ENCODE data around the gene NAA38. TPM values are rescaled to one million over a fixed set of nuclear protein-coding genes. Genes with fewer than 3 reads are reported as not detected.

Gene NAA38
- total RNA-seq, 1 experiment from 2014 or later, result 46.3 TPM

GRCh38 chr17:7842380-7843256 lies 14.7 kb downstream of the NAA38 start:
- CTCF ChIA-PET, result interaction anchor here (0.6 to 7.0 kb wide), 10 partner anchors 8 to 237 kb away, joined by 3 to 66 read pairs (median 6); partner anchors contain the start of gene KDM6B
- peaks cover 35% of the 10 kb centered on the region for H3K4me1 Mint-ChIP-seq

GRCh38 chr17:7841915-7842379 lies 15.4 kb downstream of the NAA38 start:
- H3K9me3 Mint-ChIP-seq, result no peaks in the 10 kb centered on the region
- CTCF ChIA-PET, result interaction anchor here (0.6 to 7.0 kb wide), 9 partner anchors 7 to 238 kb away, joined by 3 to 66 read pairs (median 6); partner anchors contain the start of gene KDM6B
- H3K36me3 Mint-ChIP-seq, result no peaks in the 10 kb centered on the region
- peak overlapping the region; percentile 15; the same call in 1 of the 2 replicates for H3K27ac Mint-ChIP-seq
- peak overlapping the region; percentile 81 for H3K4me3 Mint-ChIP-seq
- peak; percentile 6 for ATAC-seq
- POLR2A ChIA-PET, result no interaction called here
- peak; percentile 94 for DNase-seq (ENCODE audit: low spot score)
- peaks cover 42% of the 10 kb centered on the region for H3K4me1 Mint-ChIP-seq
- peaks cover 51% of the 10 kb centered on the region for H3K27me3 Mint-ChIP-seq (ENCODE audit: low read depth)
- TF ChIP-seq NFATC4 (CRISPR knock-in tag; IDR thresholded peaks at IDR 0.05) (no peak), E2F5 (CRISPR knock-in tag; IDR thresholded peaks at IDR 0.05) (0 out of 2 replicates have a peak, but pooled peaks have one; percentile 56), OVOL2 (CRISPR knock-in tag; IDR thresholded peaks at IDR 0.05; ENCODE audit: borderline replicate concordance) (no peak), SP1 (CRISPR knock-in tag; conservative IDR thresholded peaks at IDR 0.05) (peak; percentile 68; the same call in 1 of the 2 replicates), SMAD4 (CRISPR knock-in tag; IDR thresholded peaks at IDR 0.05) (no peak), JUN (CRISPR knock-in tag; IDR thresholded peaks at IDR 0.05) (no peak), TEAD1 (CRISPR knock-in tag; IDR thresholded peaks at IDR 0.05) (0 out of 2 replicates have a peak, but pooled peaks have one; percentile 10), ZNF396 (CRISPR knock-in tag; IDR thresholded peaks at IDR 0.05; ENCODE audit: borderline replicate concordance) (no peak), ELF4 (CRISPR knock-in tag; IDR thresholded peaks at IDR 0.05; ENCODE audit: low read depth) (no peak), ZNF425 (CRISPR knock-in tag; conservative IDR thresholded peaks at IDR 0.05) (no peak), SMAD3 (CRISPR knock-in tag; IDR thresholded peaks at IDR 0.05; ENCODE audit: borderline replicate concordance) (no peak), ZNF121 (CRISPR knock-in tag; IDR thresholded peaks at IDR 0.05) (no peak), SOX15 (CRISPR knock-in tag; IDR thresholded peaks at IDR 0.05) (no peak), CREM (CRISPR knock-in tag; IDR thresholded peaks at IDR 0.05) (no peak), CREB1 (CRISPR knock-in tag; IDR thresholded peaks at IDR 0.05) (no peak), ZNF671 (CRISPR knock-in tag; IDR thresholded peaks at IDR 0.05) (no peak)
- TF ChIP-seq, protein P1, sequence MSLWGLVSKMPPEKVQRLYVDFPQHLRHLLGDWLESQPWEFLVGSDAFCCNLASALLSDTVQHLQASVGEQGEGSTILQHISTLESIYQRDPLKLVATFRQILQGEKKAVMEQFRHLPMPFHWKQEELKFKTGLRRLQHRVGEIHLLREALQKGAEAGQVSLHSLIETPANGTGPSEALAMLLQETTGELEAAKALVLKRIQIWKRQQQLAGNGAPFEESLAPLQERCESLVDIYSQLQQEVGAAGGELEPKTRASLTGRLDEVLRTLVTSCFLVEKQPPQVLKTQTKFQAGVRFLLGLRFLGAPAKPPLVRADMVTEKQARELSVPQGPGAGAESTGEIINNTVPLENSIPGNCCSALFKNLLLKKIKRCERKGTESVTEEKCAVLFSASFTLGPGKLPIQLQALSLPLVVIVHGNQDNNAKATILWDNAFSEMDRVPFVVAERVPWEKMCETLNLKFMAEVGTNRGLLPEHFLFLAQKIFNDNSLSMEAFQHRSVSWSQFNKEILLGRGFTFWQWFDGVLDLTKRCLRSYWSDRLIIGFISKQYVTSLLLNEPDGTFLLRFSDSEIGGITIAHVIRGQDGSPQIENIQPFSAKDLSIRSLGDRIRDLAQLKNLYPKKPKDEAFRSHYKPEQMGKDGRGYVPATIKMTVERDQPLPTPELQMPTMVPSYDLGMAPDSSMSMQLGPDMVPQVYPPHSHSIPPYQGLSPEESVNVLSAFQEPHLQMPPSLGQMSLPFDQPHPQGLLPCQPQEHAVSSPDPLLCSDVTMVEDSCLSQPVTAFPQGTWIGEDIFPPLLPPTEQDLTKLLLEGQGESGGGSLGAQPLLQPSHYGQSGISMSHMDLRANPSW (CRISPR knock-in tag; conservative IDR thresholded peaks at IDR 0.05; ENCODE audit: low read depth), result no peak
- TF ChIP-seq, protein P2, sequence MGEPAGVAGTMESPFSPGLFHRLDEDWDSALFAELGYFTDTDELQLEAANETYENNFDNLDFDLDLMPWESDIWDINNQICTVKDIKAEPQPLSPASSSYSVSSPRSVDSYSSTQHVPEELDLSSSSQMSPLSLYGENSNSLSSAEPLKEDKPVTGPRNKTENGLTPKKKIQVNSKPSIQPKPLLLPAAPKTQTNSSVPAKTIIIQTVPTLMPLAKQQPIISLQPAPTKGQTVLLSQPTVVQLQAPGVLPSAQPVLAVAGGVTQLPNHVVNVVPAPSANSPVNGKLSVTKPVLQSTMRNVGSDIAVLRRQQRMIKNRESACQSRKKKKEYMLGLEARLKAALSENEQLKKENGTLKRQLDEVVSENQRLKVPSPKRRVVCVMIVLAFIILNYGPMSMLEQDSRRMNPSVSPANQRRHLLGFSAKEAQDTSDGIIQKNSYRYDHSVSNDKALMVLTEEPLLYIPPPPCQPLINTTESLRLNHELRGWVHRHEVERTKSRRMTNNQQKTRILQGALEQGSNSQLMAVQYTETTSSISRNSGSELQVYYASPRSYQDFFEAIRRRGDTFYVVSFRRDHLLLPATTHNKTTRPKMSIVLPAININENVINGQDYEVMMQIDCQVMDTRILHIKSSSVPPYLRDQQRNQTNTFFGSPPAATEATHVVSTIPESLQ (CRISPR knock-in tag; IDR thresholded peaks at IDR 0.05), result peak; percentile 45; the same call in 1 of the 2 replicates
- TF ChIP-seq, protein P3, sequence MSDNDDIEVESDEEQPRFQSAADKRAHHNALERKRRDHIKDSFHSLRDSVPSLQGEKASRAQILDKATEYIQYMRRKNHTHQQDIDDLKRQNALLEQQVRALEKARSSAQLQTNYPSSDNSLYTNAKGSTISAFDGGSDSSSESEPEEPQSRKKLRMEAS (CRISPR knock-in tag; IDR thresholded peaks at IDR 0.05), result no peak; the same call in 1 of the 2 replicates

More at GRCh38 chr17:7842380-7843256, 14.7 kb downstream of the NAA38 start:
- Mint-ChIP-seq H3K27me3 (ENCODE audit: low read depth) (peaks cover 51% of the 10 kb centered on the region), H3K36me3 (no peaks in the 10 kb centered on the region), H3K9me3 (no peaks in the 10 kb centered on the region), H3K4me3 (peak overlapping the region; percentile 81), H3K27ac (peak overlapping the region; percentile 51)
- TF ChIP-seq TEAD4 (CRISPR knock-in tag; IDR thresholded peaks at IDR 0.05) (0 out of 2 replicates have a peak, but pooled peaks have one; percentile 22), JUN (CRISPR knock-in tag; IDR thresholded peaks at IDR 0.05) (no peak), KAT7 (CRISPR knock-in tag; IDR thresholded peaks at IDR 0.05; ENCODE audit: borderline replicate concordance) (0 out of 2 replicates have a peak, but pooled peaks have one; percentile 60)
- TF ChIP-seq, protein P1 (CRISPR knock-in tag; conservative IDR thresholded peaks at IDR 0.05; ENCODE audit: low read depth), result no peak
- no peak; the same call in 1 of the 2 replicates for ATAC-seq
- POLR2A ChIA-PET, result interaction anchor here (0.5 to 0.8 kb wide), 4 partner anchors 9 to 186 kb away, joined by 3 to 4 read pairs (median 4); no protein-coding TSS in a partner anchor
- peak; percentile 58 for DNase-seq (ENCODE audit: low spot score)

All from WTC11 (cell line).